PC-3 (cell line): ENCODE data around the gene SEPTIN2.

Experiments used
- EZH2 ChIP-seq: fragments of 300-600 bp; sonication (generic); IDR thresholded peaks from one replicate; pipeline ENCODE4 v1.6.1; 2017; ENCODE audit warnings: antibody characterized with exemption, mild to moderate bottlenecking, low read length; ENCODE audit not compliant: unreplicated experiment
- TF ChIP-seq, protein P1 (sequence below): fragments of 300-600 bp; sonication (generic); conservative IDR thresholded peaks from 2 replicates; pipeline ENCODE4 v1.5.1; 2017; ENCODE audit warnings: antibody characterized with exemption, low read depth, mild to moderate bottlenecking, low read length

DNA sequence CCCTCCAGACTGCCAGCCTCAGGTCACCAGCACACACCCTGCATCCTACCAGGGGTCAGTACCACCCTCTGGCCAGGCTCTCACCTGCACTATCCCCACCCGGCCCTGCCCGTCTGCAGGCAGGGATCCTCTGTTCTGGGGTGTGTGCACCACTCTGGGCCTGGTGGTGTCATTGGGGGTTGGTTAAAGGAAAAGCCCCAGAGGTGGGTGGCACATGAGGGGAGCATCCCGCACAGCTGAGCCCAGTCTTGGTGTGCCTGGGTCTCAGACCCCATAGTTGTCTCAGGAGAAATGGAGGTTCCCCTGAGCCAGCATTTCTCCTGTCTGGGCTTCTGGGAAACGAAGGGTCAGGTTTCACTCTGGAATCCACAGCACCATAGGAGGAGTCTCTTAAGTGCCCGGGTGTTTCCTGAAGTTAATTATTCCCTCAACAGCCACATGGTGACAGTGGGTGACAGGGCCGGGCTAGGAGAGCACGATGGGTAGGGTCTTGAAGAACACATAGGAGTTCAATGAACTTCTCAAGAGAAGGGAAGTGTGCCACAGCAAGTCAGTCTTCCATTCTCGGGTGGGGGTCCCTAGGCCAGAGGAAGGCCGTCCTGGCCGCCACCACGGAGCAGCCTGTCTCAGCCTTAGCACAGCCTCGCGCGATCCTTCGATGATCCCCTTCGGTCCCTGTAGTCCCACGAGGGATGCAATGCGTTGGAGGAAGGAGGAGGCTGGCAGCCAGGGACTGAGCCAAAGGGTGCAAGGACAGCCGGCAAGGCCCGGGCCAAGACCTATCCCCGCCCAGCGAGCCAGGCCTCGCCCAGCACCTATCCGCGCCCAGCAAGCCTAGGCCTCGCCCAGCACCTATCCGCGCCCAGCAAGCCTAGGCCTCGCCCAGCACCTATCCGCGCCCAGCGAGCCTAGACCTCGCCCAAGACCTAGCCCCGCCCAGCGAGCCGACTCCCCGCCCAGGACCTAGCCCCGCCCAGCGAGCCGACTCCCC, 39.2 kb downstream of the SEPTIN2 start:
- TF ChIP-seq, protein P1, sequence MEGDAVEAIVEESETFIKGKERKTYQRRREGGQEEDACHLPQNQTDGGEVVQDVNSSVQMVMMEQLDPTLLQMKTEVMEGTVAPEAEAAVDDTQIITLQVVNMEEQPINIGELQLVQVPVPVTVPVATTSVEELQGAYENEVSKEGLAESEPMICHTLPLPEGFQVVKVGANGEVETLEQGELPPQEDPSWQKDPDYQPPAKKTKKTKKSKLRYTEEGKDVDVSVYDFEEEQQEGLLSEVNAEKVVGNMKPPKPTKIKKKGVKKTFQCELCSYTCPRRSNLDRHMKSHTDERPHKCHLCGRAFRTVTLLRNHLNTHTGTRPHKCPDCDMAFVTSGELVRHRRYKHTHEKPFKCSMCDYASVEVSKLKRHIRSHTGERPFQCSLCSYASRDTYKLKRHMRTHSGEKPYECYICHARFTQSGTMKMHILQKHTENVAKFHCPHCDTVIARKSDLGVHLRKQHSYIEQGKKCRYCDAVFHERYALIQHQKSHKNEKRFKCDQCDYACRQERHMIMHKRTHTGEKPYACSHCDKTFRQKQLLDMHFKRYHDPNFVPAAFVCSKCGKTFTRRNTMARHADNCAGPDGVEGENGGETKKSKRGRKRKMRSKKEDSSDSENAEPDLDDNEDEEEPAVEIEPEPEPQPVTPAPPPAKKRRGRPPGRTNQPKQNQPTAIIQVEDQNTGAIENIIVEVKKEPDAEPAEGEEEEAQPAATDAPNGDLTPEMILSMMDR = no peak
- TF ChIP-seq EZH2 = no peak
